NCI-H2081 (cell line): ENCODE results near the gene CDH22.

Experiments used
- DNase-seq, 2 experiments: peaks; one replicate each; lab custom pipeline; 2025; lab: John Stamatoyannopoulos, UW

The CDH22 gene

GRCh38 chr20:46300281-46300680 is 8.0 kb downstream of the CDH22 start:
- DNase-seq, result no peak

- DNase-seq, result no peak
Measured at GRCh38 chr20:46299078-46299477, 9.2 kb downstream of the CDH22 start.

- no peak for DNase-seq
Measured at GRCh38 chr20:46298374-46298773, 9.9 kb downstream of the CDH22 start.

- DNase-seq, result peak in 1 of 2 experiments; percentile 37
Measured at GRCh38 chr20:46296526-46297250, 11.6 kb downstream of the CDH22 start.

- no peak for DNase-seq
Measured at GRCh38 chr20:46293084-46293483, 15.2 kb downstream of the CDH22 start.

- DNase-seq, result no peak
Measured at GRCh38 chr20:46291401-46291800, 16.9 kb downstream of the CDH22 start.

- DNase-seq, result peak in 1 of 2 experiments; percentile 9
Measured at GRCh38 chr20:46289432-46289831, 18.9 kb downstream of the CDH22 start.

- no peak for DNase-seq
Measured at GRCh38 chr20:46286977-46287376, 21.3 kb downstream of the CDH22 start.

- no peak for DNase-seq
Measured at GRCh38 chr20:46286382-46286781, 21.9 kb downstream of the CDH22 start.

- no peak for DNase-seq
Measured at GRCh38 chr20:46285740-46286139, 22.6 kb downstream of the CDH22 start.

GRCh38 chr20:46285072-46285471 is 23.2 kb downstream of the CDH22 start:
- no peak for DNase-seq

GRCh38 chr20:46284040-46284427 is 24.3 kb downstream of the CDH22 start:
- no peak for DNase-seq

- no peak for DNase-seq
Measured at GRCh38 chr20:46283426-46284039, 24.8 kb downstream of the CDH22 start.

GRCh38 chr20:46282669-46283068 is 25.6 kb downstream of the CDH22 start:
- DNase-seq, result no peak

- no peak for DNase-seq
Measured at GRCh38 chr20:46279103-46279502, 29.2 kb downstream of the CDH22 start.

GRCh38 chr20:46277602-46278001 is 30.7 kb downstream of the CDH22 start:
- DNase-seq, result no peak

- DNase-seq, result no peak
Measured at GRCh38 chr20:46276531-46276930, 31.8 kb downstream of the CDH22 start.

GRCh38 chr20:46275091-46275490 is 33.2 kb downstream of the CDH22 start:
- no peak for DNase-seq

- DNase-seq, result no peak
Measured at GRCh38 chr20:46273717-46274116, 34.6 kb downstream of the CDH22 start.

- DNase-seq, result no peak
Measured at GRCh38 chr20:46272389-46273047, 35.8 kb downstream of the CDH22 start.

- DNase-seq, result peak; percentile 51 to 78
Measured at GRCh38 chr20:46270977-46271744, 37.1 kb downstream of the CDH22 start.

- no peak for DNase-seq
Measured at GRCh38 chr20:46269372-46269771, 38.9 kb downstream of the CDH22 start.
